Activated T-cell treated with anti-CD3 and anti-CD28 coated beads, Interleukin-2, amount 50 U/mL, for 72 hours (primary cell): Measurements from ENCODE around the gene NACAD. TPM values are rescaled to one million over a fixed set of nuclear protein-coding genes. Genes with fewer than 3 reads are reported as not detected.
"Not testable (repeated sequence)": the region's sequence is repeated elsewhere in the genome, so short reads cannot be mapped to it uniquely, and the experiment has no call there.

Experiments
- ATAC-seq, 2 donors: fragments of 150-1000 bp; cut with Tn5 transposase; replicated peaks in 1 of 2; 2 replicates each; pipeline ENCODE4 v1.10.0; 2021; ENCODE audit warnings: moderate library complexity in 2 of 2, mild to moderate bottlenecking in 1 of 2
- DNase-seq, 2 donors: peaks; one replicate each; pipeline ENCODE4 v3.0.0; 2021 to 2022; ENCODE audit warnings: mixed read lengths in 1 of 2
- H3K27ac Mint-ChIP-seq: one replicate; pipeline ENCODE4 v1.8.0; 2022; ENCODE audit warnings: mild to moderate bottlenecking, moderate library complexity, mixed read lengths
- H3K27me3 Mint-ChIP-seq: one replicate; pipeline ENCODE4 v1.8.0; 2022; ENCODE audit warnings: low read depth, mixed read lengths
- H3K36me3 Mint-ChIP-seq, 2 donors: one replicate each; pipeline ENCODE4 v1.8.0; 2022; ENCODE audit warnings: mixed read lengths in 2 of 2, mild to moderate bottlenecking in 1 of 2; ENCODE audit not compliant: insufficient read depth in 2 of 2
- H3K4me1 Mint-ChIP-seq: one replicate; pipeline ENCODE4 v1.8.0; 2022; ENCODE audit warnings: low read depth, mixed read lengths
- H3K4me3 Mint-ChIP-seq, 2 donors: one replicate each; pipeline ENCODE4 v1.8.0; 2022; ENCODE audit warnings: mild to moderate bottlenecking in 2 of 2, mixed read lengths in 2 of 2, moderate library complexity in 2 of 2
- H3K9me3 Mint-ChIP-seq, 2 donors: one replicate each; pipeline ENCODE4 v1.8.0; 2022; ENCODE audit warnings: mixed read lengths in 2 of 2
- total RNA-seq, 2 donors: library from RNA; stranded (reverse); gene quantifications; one replicate each; pipeline ENCODE4 v1.2.3, GENCODE V29; 2022

The NACAD gene
- total RNA-seq, 2 donors from 2014 or later: 0.36 to 0.76 TPM

DNA sequence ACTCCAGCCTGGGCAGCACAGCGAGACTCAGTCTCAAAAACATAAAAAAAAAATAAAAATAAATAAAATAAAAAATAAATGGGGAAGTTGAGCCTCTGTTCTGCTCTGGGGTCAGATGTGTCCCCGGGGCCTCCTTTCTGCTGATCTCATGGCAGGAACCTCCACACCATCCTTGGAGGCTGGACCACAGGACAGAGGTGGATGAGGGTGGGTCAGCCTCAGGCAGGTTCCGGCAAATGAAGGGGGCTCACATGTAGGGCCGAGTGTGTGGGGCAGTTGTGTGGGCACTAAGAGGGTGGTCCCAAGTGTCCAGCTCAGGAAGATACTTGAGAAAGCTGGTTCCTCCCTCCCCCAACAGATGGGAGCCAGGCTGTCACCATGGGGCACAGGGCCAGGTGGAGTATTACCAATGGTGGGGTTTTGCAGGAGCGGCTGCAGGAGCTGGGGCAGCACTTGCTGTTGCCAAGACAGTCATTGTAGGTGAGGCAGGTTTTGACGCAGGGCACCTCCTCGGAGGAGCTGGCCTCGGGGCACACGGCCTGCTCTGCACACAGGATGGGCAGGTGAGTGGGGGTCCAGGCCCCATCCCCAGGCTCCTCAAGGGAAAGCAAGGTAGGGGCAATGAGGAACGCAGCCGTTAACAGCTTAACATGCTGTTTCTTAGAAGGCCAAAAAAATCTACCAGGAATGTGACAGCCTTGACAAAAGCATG lies 36.6 kb upstream of the NACAD start:
- Mint-ChIP-seq H3K9me3 (no peaks in the 10 kb centered on the region), H3K27ac (no peak overlapping the region), H3K4me1 (no peaks in the 10 kb centered on the region), H3K4me3 (no peak overlapping the region), H3K27me3 (no peaks in the 10 kb centered on the region), H3K36me3 (no peaks in the 10 kb centered on the region)
- DNase-seq (no peak), ATAC-seq (no peak)

- Mint-ChIP-seq H3K36me3 (no peaks in the 10 kb centered on the region), H3K27me3 (no peaks in the 10 kb centered on the region), H3K9me3 (no peaks in the 10 kb centered on the region), H3K27ac (no peak overlapping the region), H3K4me3 (no peak overlapping the region), H3K4me1 (no peaks in the 10 kb centered on the region)
- no peak for ATAC-seq
- no peak for DNase-seq
Measured at GRCh38 chr7:45123913-45124710, 35.3 kb upstream of the NACAD start.

DNA sequence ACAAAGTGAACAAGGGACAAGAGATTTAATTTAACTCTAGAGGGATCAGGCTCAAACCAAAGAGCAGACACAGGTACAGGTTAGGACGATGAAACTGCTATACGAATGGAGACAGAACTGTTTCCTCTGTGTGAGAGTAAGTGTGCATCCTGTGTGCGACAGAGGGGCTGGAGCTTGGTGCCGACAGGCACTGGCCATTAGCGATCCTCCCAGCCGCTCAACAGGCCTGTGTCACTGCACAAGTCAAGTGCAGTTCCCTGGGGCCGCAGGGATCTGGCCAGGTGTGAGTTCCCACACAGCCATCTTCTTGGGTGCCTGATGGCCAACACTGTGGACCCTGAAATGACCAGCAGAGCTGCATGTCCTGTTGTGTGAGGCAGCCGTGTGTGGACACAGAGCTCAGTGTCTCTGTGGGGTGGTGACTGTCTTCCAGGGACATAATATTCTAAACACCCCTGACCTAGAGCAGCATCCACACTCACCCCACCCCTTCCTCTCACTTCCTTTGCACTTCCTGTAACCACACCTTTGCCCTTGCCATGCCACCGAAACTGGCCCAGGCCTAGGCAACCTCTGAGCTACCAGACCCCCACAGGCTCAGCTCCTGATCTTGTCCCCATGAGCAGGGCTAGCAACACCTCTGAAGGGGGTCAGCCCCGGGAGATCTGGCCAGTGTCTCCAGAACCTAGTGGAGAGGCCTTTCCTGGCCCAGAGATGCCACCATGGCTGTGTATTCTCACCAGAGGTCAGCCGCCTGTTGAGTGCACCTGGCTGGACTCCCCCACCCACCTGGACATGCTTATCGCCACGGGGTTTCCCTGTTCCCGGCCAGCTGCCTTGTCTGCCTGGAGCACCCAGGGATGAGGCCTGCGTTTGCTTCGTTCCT lies 34.4 kb upstream of the NACAD start:
- no peaks in the 10 kb centered on the region for H3K4me1 Mint-ChIP-seq
- DNase-seq: no peak
- H3K27ac Mint-ChIP-seq: peak overlapping the region; percentile 64
- H3K9me3 Mint-ChIP-seq: no peaks in the 10 kb centered on the region
- no peaks in the 10 kb centered on the region for H3K27me3 Mint-ChIP-seq
- no peak for ATAC-seq
- H3K4me3 Mint-ChIP-seq: no peak overlapping the region
- H3K36me3 Mint-ChIP-seq: no peaks in the 10 kb centered on the region

GRCh38 chr7:45119550-45119949 lies 30.8 kb upstream of the NACAD start:
- Mint-ChIP-seq H3K27ac (no peak overlapping the region), H3K4me1 (no peaks in the 10 kb centered on the region), H3K9me3 (no peaks in the 10 kb centered on the region), H3K4me3 (no peak overlapping the region), H3K36me3 (no peaks in the 10 kb centered on the region), H3K27me3 (peaks cover under 1% of the 10 kb centered on the region)
- DNase-seq (no peak), ATAC-seq (no peak)

GRCh38 chr7:45118889-45119331 lies 30.1 kb upstream of the NACAD start:
- Mint-ChIP-seq H3K4me1 (no peaks in the 10 kb centered on the region), H3K27me3 (peaks cover 6% of the 10 kb centered on the region), H3K27ac (no peak overlapping the region), H3K9me3 (no peaks in the 10 kb centered on the region), H3K4me3 (no peak overlapping the region), H3K36me3 (no peaks in the 10 kb centered on the region)
- ATAC-seq (no peak), DNase-seq (no peak)

DNA sequence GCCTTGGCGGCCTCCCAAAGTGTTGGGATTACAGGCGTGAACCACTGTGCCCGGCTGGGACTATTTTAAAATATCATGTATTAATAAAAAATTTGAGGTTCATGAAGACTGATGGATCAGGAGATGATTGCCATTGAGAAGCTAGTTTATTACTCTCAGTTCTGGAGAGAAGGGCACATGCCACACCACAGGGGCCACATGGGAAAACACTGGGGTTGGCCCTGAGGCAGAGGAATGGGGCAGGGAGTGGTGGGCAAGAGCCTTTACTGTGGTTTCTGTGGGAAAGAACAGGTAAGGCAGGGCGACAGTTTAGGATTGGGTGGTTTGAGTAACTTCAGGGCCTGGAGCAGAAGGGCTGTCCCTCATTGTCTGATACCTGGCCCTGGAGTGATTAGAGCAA lies 29.5 kb upstream of the NACAD start:
- no peaks in the 10 kb centered on the region for H3K4me1 Mint-ChIP-seq
- DNase-seq (no peak), ATAC-seq (no peak)
- H3K27me3 Mint-ChIP-seq: peaks cover 6% of the 10 kb centered on the region
- no peak overlapping the region for H3K4me3 Mint-ChIP-seq
- H3K27ac Mint-ChIP-seq: no peak overlapping the region
- no peaks in the 10 kb centered on the region for H3K36me3 Mint-ChIP-seq
- no peaks in the 10 kb centered on the region for H3K9me3 Mint-ChIP-seq

DNA sequence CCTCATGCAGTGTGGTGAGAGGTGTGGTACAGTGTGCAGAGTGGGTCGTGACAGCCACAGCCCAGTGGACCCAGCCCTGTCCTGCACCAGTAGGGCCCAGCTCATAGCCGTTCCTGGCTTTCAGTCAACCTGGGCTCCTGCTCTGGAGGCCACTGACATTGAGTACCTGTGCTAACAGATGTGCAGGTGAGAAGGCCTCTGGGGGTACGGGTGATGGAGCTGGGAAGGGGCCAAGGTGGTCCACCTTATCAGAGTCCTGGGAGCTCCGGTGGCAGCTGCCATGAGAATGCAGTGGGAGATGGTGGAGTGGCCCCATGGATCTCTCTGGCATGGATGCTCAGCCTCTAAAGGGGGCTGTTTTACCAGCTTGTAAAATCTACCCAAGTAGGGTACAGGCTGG lies 28.8 kb upstream of the NACAD start:
- no peak for DNase-seq
- Mint-ChIP-seq H3K9me3 (no peaks in the 10 kb centered on the region), H3K36me3 (no peaks in the 10 kb centered on the region), H3K4me1 (no peaks in the 10 kb centered on the region), H3K27me3 (peaks cover 6% of the 10 kb centered on the region), H3K4me3 (no peak overlapping the region), H3K27ac (no peak overlapping the region)
- ATAC-seq: no peak

DNA sequence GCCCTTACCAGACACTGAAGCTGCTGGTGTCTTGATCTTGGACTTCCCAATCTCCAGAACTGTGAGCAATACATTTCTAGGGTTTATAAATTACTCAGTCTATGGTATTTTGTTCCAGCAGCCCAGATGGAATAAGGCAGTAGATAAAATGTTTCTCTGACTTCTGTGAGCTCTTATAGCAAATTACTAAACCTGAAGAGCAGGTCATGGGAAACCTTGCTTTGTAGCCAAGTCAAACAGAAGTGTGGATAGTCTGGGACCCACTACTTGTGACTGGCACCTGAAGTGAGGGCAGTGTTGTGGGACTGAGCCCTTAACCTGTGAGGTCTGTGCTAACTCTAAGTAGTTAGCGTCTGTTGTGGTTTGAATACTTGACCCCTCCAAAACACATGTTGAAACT lies 27.3 kb upstream of the NACAD start:
- Mint-ChIP-seq H3K27me3 (peaks cover 6% of the 10 kb centered on the region), H3K27ac (no peak overlapping the region), H3K36me3 (peaks cover 6 to 7% of the 10 kb centered on the region in 2 donors), H3K4me1 (no peaks in the 10 kb centered on the region), H3K4me3 (no peak overlapping the region), H3K9me3 (no peaks in the 10 kb centered on the region)
- DNase-seq: no peak
- ATAC-seq: no peak

DNA sequence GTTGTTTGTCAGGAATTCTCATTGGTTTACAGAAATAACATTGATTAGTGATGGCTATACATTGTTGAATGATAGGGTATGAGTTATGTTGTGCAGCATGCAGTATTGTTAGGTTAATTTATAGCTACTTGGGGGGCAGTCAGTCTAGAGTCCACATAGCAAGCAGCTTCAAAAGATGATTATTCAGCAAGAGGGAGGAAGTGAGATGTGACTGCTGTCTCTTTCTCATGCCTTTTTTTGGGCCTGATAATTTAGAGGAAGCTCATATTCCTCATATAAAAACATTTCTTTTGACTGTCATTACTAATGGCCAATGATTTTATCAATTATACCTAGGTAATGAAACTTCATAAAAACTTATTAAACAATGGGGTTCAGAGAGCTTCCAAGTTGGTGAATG lies 26.2 kb upstream of the NACAD start:
- no peak overlapping the region for H3K27ac Mint-ChIP-seq
- H3K9me3 Mint-ChIP-seq: no peaks in the 10 kb centered on the region
- ATAC-seq (no peak), DNase-seq (no peak)
- H3K4me1 Mint-ChIP-seq: peaks cover 8% of the 10 kb centered on the region
- peaks cover 6% of the 10 kb centered on the region for H3K27me3 Mint-ChIP-seq
- H3K36me3 Mint-ChIP-seq: peaks cover 6 to 15% of the 10 kb centered on the region in 2 donors
- H3K4me3 Mint-ChIP-seq: no peak overlapping the region

GRCh38 chr7:45114257-45114656 lies 25.5 kb upstream of the NACAD start:
- H3K9me3 Mint-ChIP-seq, H3K27me3 Mint-ChIP-seq, DNase-seq, H3K27ac Mint-ChIP-seq, ATAC-seq, H3K4me3 Mint-ChIP-seq: not testable (repeated sequence)
- Mint-ChIP-seq H3K4me1 (peaks cover 12% of the 10 kb centered on the region), H3K36me3 (peaks cover 6 to 15% of the 10 kb centered on the region in 2 donors)

GRCh38 chr7:45112648-45113047 lies 23.9 kb upstream of the NACAD start:
- ATAC-seq: no peak
- no peak for DNase-seq
- Mint-ChIP-seq H3K27me3 (peaks cover 6% of the 10 kb centered on the region), H3K9me3 (no peaks in the 10 kb centered on the region), H3K36me3 (peaks cover 10 to 24% of the 10 kb centered on the region in 2 donors), H3K4me3 (peak overlapping the region; percentile 94 to 95), H3K4me1 (peaks cover 28% of the 10 kb centered on the region), H3K27ac (peak overlapping the region; percentile 56)

- DNase-seq: peak; percentile 95
- peaks cover 35% of the 10 kb centered on the region for H3K4me1 Mint-ChIP-seq
- peaks cover 10 to 24% of the 10 kb centered on the region in 2 donors for H3K36me3 Mint-ChIP-seq
- peak within 1 kb of the TSS; percentile 94 to 95 for H3K4me3 Mint-ChIP-seq
- peaks cover 6% of the 10 kb centered on the region for H3K27me3 Mint-ChIP-seq
- H3K9me3 Mint-ChIP-seq: no peaks in the 10 kb centered on the region
- ATAC-seq: peak; percentile 96 to 98
- H3K27ac Mint-ChIP-seq: peak within 1 kb of the TSS; percentile 97
Measured at GRCh38 chr7:45111298-45112223, 22.8 kb upstream of the NACAD start, which contains the start of gene TBRG4. Gene TBRG4 (minus strand): TSS chr7:45111697. CDS start chr7:45109237, 2,460 bp downstream.
